Adrenal gland (tissue), 12 donors: ENCODE measurements around the gene APH1B. TPM values are rescaled to one million over a fixed set of nuclear protein-coding genes. Genes with fewer than 3 reads are reported as not detected.

Source experiments
- DNase-seq, 7 donors: peaks; one replicate each; pipeline ENCODE4 v3.0.0-alpha.2; 2019 to 2020
- H3K27ac ChIP-seq, 5 donors: fragments of 200-600 bp; sonication (generic) in 4 of 5; 1 replicate in 3 of 5; 2 replicates in 2 of 5; pipeline versions ENCODE4 v1.5.1 to v1.8.0; 2016 to 2020; ENCODE audit warnings: mild to moderate bottlenecking in 1 of 5
- H3K27me3 ChIP-seq: fragments of 200-600 bp; 2 replicates; pipeline ENCODE4 v1.8.0; 2021
- H3K36me3 ChIP-seq, 2 donors: fragments of 200-600 bp; replicated peaks in 1 of 2; 1 replicate in 1 of 2; 2 replicates in 1 of 2; pipeline versions ENCODE4 v1.5.1 to v1.8.0; 2018 to 2022
- H3K4me1 ChIP-seq, 2 donors: fragments of 200-600 bp; replicated peaks in 1 of 2; 1 replicate in 1 of 2; 2 replicates in 1 of 2; pipeline versions ENCODE4 v1.5.1 to v1.8.0; 2018 to 2021
- H3K4me3 ChIP-seq, 4 donors: fragments of 200-600 bp; sonication (generic) in 3 of 4; one replicate each; pipeline ENCODE4 v1.5.1; 2016 to 2018
- H3K9me3 ChIP-seq, 3 donors: fragments of 200-600 bp; sonication (generic) in 1 of 3; replicated peaks in 1 of 3; 1 replicate in 2 of 3; 2 replicates in 1 of 3; pipeline versions ENCODE4 v1.5.1 to v1.8.0; 2016 to 2021
- POLR2A ChIP-seq, 2 donors: fragments of 450-650 bp; IDR thresholded peaks; one replicate each; pipeline ENCODE4 v1.6.1; 2017; ENCODE audit warnings: antibody characterized with exemption in 2 of 2, mild to moderate bottlenecking in 2 of 2, moderate library complexity in 1 of 2
- WGBS, 4 donors: extraction: QIAGEN DNeasy Blood & Tissue Kit in 2 of 4; methylation state at CpG; one replicate each; pipeline versions ENCODE4 v1.1.5 to v1.1.7; 2013 to 2017; 5-methylcytosine and 5-hydroxymethylcytosine counted together
- intact Hi-C, 2 donors: fragments of 100-400 bp; cut with DNase I; formaldehyde crosslinking; loops; one replicate each; pipeline versions ENCODE4 v1.14.1 to v1.15.0; 2022 to 2023
- polyA plus RNA-seq, 3 donors: library from polyadenylated mRNA; stranded (reverse); fragments of 200-250 nt in 2 of 3; fragments of 350-450 nt in 1 of 3; fragmentation: Illumina TruSeq in 1 of 3; extraction: RNeasy Lipid Tissue Mini Kit (QIAGEN cat#74804) in 1 of 3; gene quantifications; one replicate each; pipeline ENCODE4 v1.2.3, GENCODE V29; 2013 to 2014
- total RNA-seq, 9 donors: library from RNA; depleted of rRNA in 4 of 9; stranded (reverse); fragments of >200 nt in 4 of 9; fragments of 120-200 nt in 1 of 9; fragmentation: NEBNext Ultra II Directional in 1 of 9; extraction: Animal tissue kit (Norgen Biotek cat#: 25700) in 1 of 9; gene quantifications; one replicate each; pipeline versions ENCODE4 v1.1.0 to v1.2.4, GENCODE V29; 2013 to 2023
- TF ChIP-seq, protein P1 (sequence below), 6 experiments: fragments of 450-650 bp in 4 of 6; fragments of 200-600 bp in 2 of 6; sonication (generic) in 1 of 6; IDR thresholded peaks; 1 replicate in 5 of 6; 2 replicates in 1 of 6; pipeline versions ENCODE4 v1.5.1 to v1.8.0; 2016 to 2021; ENCODE audit warnings: antibody characterized with exemption in 6 of 6, mild to moderate bottlenecking in 2 of 6, moderate library complexity in 1 of 6
- donor health status: healthy with polysubstance abuse.
- donor health status: Bipolar disorder and iron deficiency.
- donor health status: DM: yes; HTN: yes; CAD: no.
- donor health status: DM: no; HTN: no; CAD: no.
- donor health status: DM: no; HTN: no; CAD: no.
- donor health status: DM: yes; HTN: yes; CAD: no.

The APH1B gene
- total and polyA plus RNA-seq, 12 donors = 8.3 to 50.3 (median 23.1) TPM

DNA sequence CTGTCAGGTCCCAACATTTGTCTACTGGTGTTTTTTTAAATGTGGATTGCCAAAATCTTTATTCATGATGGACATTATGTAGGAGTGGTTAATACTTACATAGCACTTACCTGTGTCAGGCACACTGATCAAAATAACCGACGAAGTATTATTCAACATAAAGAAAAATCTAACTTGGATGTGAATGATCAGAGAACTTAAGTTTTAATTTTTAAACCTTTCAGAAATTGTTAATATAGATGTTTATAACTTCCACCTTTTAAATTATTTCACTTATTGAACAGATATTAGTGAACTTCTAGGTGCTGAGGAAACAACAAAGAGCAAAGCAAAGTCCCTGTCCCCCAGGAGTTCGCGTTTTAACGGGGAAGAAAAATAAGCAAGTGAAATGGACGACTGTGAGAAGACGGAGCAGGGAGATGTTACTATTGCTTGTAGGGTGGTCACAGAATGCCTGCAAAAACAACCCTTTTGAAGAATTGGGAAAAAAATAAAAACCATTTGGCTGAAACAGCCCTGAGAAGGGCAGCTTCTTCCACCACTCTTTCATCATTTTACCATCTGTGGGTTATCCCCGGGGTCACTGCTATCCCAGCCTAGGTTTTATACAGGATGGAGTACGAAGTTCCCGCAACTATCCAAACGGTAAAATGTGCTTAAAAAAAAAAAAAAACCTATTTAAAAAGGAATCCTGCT, 915 bp upstream of the APH1B start:
- intact Hi-C loops = loop anchor here in 1 of 2 donors (10.0 kb wide), 1 partner anchor 72 kb away; no protein-coding TSS in a partner anchor
- DNase-seq = no peak
- peak overlapping the region in 4 of 5 donors; percentile 67 to 93 (median 84) for H3K27ac ChIP-seq
- no peaks in the 10 kb centered on the region for H3K27me3 ChIP-seq
- no peaks in the 10 kb centered on the region for H3K9me3 ChIP-seq
- H3K36me3 ChIP-seq = peaks cover 0 to 4% of the 10 kb centered on the region in 2 donors
- 14 to 17% (median 15%) methylated on average over 11 of the region's 11 CpGs for WGBS, 4 donors
- H3K4me3 ChIP-seq = peak overlapping the region in 3 of 4 donors; percentile 43 to 83 (median 77)
- peaks cover 5 to 14% of the 10 kb centered on the region in 2 donors for H3K4me1 ChIP-seq
- TF ChIP-seq, protein P1, sequence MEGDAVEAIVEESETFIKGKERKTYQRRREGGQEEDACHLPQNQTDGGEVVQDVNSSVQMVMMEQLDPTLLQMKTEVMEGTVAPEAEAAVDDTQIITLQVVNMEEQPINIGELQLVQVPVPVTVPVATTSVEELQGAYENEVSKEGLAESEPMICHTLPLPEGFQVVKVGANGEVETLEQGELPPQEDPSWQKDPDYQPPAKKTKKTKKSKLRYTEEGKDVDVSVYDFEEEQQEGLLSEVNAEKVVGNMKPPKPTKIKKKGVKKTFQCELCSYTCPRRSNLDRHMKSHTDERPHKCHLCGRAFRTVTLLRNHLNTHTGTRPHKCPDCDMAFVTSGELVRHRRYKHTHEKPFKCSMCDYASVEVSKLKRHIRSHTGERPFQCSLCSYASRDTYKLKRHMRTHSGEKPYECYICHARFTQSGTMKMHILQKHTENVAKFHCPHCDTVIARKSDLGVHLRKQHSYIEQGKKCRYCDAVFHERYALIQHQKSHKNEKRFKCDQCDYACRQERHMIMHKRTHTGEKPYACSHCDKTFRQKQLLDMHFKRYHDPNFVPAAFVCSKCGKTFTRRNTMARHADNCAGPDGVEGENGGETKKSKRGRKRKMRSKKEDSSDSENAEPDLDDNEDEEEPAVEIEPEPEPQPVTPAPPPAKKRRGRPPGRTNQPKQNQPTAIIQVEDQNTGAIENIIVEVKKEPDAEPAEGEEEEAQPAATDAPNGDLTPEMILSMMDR (IDR thresholded peaks at IDR 0.05) = no peak
- TF ChIP-seq POLR2A (IDR thresholded peaks at IDR 0.05) = no peak

DNA sequence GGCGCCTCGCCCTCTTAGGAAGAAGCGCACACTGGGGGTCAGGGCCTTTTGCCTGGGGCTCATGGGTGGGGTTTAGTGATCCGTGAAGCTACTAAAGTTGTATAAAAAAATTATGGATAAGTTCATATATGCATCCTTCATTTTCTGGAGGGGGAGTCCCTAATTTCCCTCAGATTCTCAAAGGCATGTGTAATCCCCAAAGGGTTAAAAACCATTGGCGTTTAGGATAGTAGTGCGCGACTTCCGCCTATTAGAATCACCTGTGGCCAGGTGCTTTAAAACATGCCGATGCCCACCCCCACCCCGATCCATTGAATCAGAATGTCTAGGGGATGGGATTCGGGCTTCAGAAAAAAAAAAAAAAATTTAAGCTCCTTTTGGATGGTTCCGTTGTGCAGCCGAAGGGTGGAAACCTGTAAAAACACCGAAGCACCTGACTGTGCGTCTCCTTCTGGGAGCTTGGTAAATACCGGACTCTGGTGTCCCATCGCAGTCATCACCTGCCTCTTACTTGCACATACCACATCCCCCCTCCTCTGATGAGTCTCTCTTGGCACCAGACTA, 570 bp downstream of the APH1B start:
- intact Hi-C loops = loop anchor here in 1 of 2 donors (10.0 kb wide), 1 partner anchor 73 kb away; no protein-coding TSS in a partner anchor
- Histone ChIP-seq H3K4me1 (peaks cover 5 to 14% of the 10 kb centered on the region in 2 donors), H3K27me3 (no peaks in the 10 kb centered on the region), H3K9me3 (no peaks in the 10 kb centered on the region), H3K27ac (peak overlapping the region; percentile 64 to 93 (median 82)), H3K36me3 (peaks cover 0 to 4% of the 10 kb centered on the region in 2 donors), H3K4me3 (peak overlapping the region in 3 of 4 donors; percentile 77 to 89 (median 84))
- 4 to 14% (median 6%) methylated on average over 17 of the region's 17 CpGs for WGBS, 4 donors
- DNase-seq = peak in 6 of 7 donors; percentile 26 to 60 (median 42)
- TF ChIP-seq, protein P1 (IDR thresholded peaks at IDR 0.05) = no peak
- no peak for TF ChIP-seq POLR2A (IDR thresholded peaks at IDR 0.05)

DNA sequence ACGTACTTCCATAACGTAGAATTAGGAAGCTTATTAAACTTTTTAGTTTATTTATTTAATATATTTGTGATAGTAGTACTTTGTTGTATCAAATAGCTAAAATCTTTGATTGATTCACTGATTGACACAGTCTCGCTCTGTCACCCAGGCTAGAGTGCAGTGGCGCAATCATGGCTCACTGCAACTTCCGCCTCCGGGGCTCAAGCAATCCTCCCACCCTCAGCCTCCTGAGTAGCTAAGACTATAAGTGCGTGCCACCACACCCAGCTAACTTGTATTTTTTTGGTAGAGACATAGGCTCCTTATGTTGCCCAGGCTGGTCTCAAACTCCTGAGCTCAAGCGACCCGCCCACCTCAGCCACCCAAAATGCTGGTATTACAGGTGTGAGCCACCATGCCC, 5.7 kb downstream of the APH1B start:
- intact Hi-C loops = no loop called here
- peak in 5 of 7 donors; percentile 19 to 46 (median 36) for DNase-seq
- Histone ChIP-seq H3K4me3 (no peak overlapping the region), H3K36me3 (peaks cover 0 to 12% of the 10 kb centered on the region in 2 donors), H3K9me3 (no peaks in the 10 kb centered on the region), H3K4me1 (peaks cover 0 to 8% of the 10 kb centered on the region in 2 donors), H3K27me3 (no peaks in the 10 kb centered on the region), H3K27ac (peak overlapping the region in 1 of 5 donors; percentile 32)
- TF ChIP-seq, protein P1 (IDR thresholded peaks at IDR 0.05) = no peak
- no peak for TF ChIP-seq POLR2A (IDR thresholded peaks at IDR 0.05)
- 78 to 86% (median 80%) methylated on average over 9 of the region's 9 CpGs for WGBS, 4 donors

DNA sequence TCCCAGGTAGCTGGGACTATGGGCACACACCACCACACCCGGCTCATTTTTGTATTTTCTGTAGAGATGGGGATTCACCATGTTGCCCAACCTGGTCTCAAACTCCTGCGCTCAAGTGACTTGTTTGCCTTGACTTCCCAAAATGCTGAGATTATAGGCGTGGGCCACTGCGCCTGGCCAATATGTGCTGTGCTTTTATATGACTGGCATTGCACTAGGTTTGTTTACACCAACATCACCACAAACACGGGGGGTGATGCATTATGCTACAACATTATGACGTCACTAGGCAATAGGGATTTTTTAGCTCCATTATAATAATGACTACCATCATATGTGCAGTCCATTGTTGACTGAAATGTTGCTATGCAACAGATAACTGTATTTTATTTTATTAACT, 6.9 kb downstream of the APH1B start:
- DNase-seq = no peak
- Histone ChIP-seq H3K9me3 (no peaks in the 10 kb centered on the region), H3K27me3 (no peaks in the 10 kb centered on the region), H3K27ac (no peak overlapping the region), H3K4me3 (no peak overlapping the region), H3K4me1 (no peaks in the 10 kb centered on the region), H3K36me3 (peaks cover 0 to 12% of the 10 kb centered on the region in 2 donors)
- intact Hi-C loops = no loop called here
- 94 to 100% (median 95%) methylated on average over 5 to 6 of the region's 6 CpGs for WGBS, 4 donors
- TF ChIP-seq POLR2A (IDR thresholded peaks at IDR 0.05) = no peak
- TF ChIP-seq, protein P1 (IDR thresholded peaks at IDR 0.05) = no peak
